Measurements from ENCODE around the gene NFYC. TPM values are rescaled to one million over a fixed set of nuclear protein-coding genes. Genes with fewer than 3 reads are reported as not detected.

Gene NFYC
- total and polyA plus RNA-seq, 2 of the 8 experiments (the other 6 are each of a cell fraction or from before 2014, with no cell fraction given), result 54.1 to 124 TPM

DNA sequence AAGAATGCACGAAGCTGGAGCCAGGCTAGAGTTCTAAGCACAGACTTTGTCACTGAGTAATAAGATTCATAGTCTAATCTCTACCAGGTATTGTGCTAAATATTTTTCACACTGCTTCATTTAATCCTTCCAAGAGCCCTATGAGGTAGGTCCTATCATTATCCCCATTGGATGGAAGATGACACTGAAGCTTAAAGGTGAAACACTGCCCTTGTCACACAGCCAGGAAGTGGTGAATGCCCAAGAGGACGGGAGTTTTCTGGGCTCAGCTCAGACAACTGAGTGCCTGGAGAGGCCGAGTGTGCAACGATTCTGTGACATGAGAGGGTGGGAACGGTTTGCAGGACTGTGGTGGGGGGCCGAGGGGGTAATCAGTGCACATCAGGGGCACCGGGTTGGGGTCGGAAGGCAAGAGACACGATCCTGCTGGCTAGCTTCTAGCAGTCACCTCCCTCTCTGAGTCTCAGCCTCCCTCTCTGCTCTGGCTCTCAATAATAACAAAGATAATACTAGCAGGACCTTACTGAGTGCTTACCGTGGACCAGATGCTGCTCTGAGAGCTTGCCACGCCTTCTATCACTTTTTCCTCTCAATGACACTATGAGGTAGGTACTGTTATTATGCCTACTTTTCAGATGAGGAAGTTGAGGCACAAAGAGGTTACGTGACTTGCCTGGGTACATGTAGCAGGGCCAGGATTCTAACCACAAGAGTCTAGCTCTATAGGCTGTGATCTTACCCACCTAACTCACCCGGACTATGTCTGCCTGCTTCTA is 104.5 kb downstream of the NFYC start:
- no peaks in the 10 kb centered on the region for H3K79me2 ChIP-seq (ENCODE audit: control insufficient read depth in 1 of 2, insufficient read depth in 2 of 2, low read length in 2 of 2)
- H3K9me3 ChIP-seq (ENCODE audit: insufficient read depth in 2 of 2, low read depth in 1 of 2, low read length in 1 of 2), result no peaks in the 10 kb centered on the region
- no peak overlapping the region for H3K27ac ChIP-seq (ENCODE audit: low read depth, low read length)
- ChIA-PET CTCF (ENCODE audit: partially characterized antibody) (interaction anchor here (1.1 to 24.5 kb wide), 5 partner anchors 9 to 183 kb away, joined by 3 to 325 read pairs (median 15); no protein-coding TSS in a partner anchor), POLR2A (ENCODE audit: partially characterized antibody) (interaction anchor here (1.1 to 2.7 kb wide), 3 partner anchors 9 to 86 kb away, joined by 3 to 9 read pairs (median 3); no protein-coding TSS in a partner anchor)
- no peak overlapping the region for H2AFZ ChIP-seq (ENCODE audit: low read length)
- H3K18ac ChIP-seq (ENCODE audit: extremely low read depth, low read length), result no peak overlapping the region
- no peak overlapping the region for H2BK20ac ChIP-seq (ENCODE audit: low read length)
- no peaks in the 10 kb centered on the region for H3K23me2 ChIP-seq (ENCODE audit: low read depth, low read length)
- no peak overlapping the region for H3K23ac ChIP-seq (ENCODE audit: insufficient read length)
- no peak overlapping the region for H3K9ac ChIP-seq (replicated peaks in 1 of 4; ENCODE audit: extremely low read depth in 1 of 4, low read depth in 3 of 4, low read length in 3 of 4)
- 77% methylated on average over 13 of the region's 13 CpGs; no CpG with 5 or more reads in 1 of the 2 experiments for WGBS, 2 experiments (ENCODE audit: extremely low coverage in 1 of 2, insufficient coverage in 1 of 2, insufficient read length in 1 of 2, insufficient replicate concordance in 2 of 2, low coverage in 1 of 2, low lambda C conversion rate in 2 of 2, missing lambda C conversion rate in 1 of 2)
- no peaks in the 10 kb centered on the region for H4K20me1 ChIP-seq (replicated peaks in 1 of 2; ENCODE audit: control insufficient read depth in 1 of 2, insufficient read depth in 2 of 2, low read length in 2 of 2)
- H4K91ac ChIP-seq (replicated peaks; ENCODE audit: insufficient read length, low read length), result no peak overlapping the region
- no peak overlapping the region for H2BK120ac ChIP-seq (replicated peaks; ENCODE audit: low read depth, low read length)
- H3K4me3 ChIP-seq (ENCODE audit: extremely low read depth in 1 of 4, insufficient read depth in 2 of 4, low read depth in 3 of 4, low read length in 4 of 4), result no peak overlapping the region
- FAIRE-seq (no peak), DNase-seq (ENCODE audit: low read depth in 1 of 2, low spot score in 2 of 2) (no peak)
- no peak overlapping the region; the same call in 1 of the 2 replicates for H4K8ac ChIP-seq (ENCODE audit: extremely low read depth, insufficient read depth, low read length)
- 0 out of 2 replicates have a peak overlapping the region, but pooled peaks have one; percentile 14 for H2AK5ac ChIP-seq (ENCODE audit: low read depth, low read length)
- no peak overlapping the region for H2BK12ac ChIP-seq (ENCODE audit: low read depth, low read length)
- H3K4me1 ChIP-seq (replicated peaks in 1 of 4; ENCODE audit: control insufficient read depth in 3 of 4, insufficient read depth in 4 of 4, low read length in 3 of 4), result peaks cover 0 to 7% (median 4%) of the 10 kb centered on the region in 4 experiments; a peak in 5 of 7 replicates
- no peak overlapping the region for H3K4me2 ChIP-seq (ENCODE audit: insufficient read depth in 1 of 2, low read depth in 2 of 2, low read length in 2 of 2)
- H2BK5ac ChIP-seq (ENCODE audit: low read depth, low read length), result no peak overlapping the region
- H3K27me3 ChIP-seq (replicated peaks in 1 of 4; ENCODE audit: control insufficient read depth in 3 of 4, extremely low read depth in 1 of 4, insufficient read depth in 3 of 4, low read length in 3 of 4), result peaks cover 0 to under 1% (median 0%) of the 10 kb centered on the region in 4 experiments; a peak in 1 of 7 replicates
- H3K56ac ChIP-seq (replicated peaks; ENCODE audit: insufficient read length, low read depth, low read length), result no peak overlapping the region
- no peak overlapping the region for H3K4ac ChIP-seq (replicated peaks; ENCODE audit: insufficient read length, low read depth, low read length)
- no peak overlapping the region for H3K14ac ChIP-seq (ENCODE audit: insufficient read length)
- no peaks in the 10 kb centered on the region for H3K79me1 ChIP-seq (ENCODE audit: low read depth, low read length)
- 0 out of 2 replicates have a peak overlapping the region, but pooled peaks have one; percentile 32 for H2BK15ac ChIP-seq (ENCODE audit: low read length)
- no peaks in the 10 kb centered on the region for H3K36me3 ChIP-seq (ENCODE audit: control insufficient read depth in 2 of 4, insufficient read depth in 4 of 4, low read length in 3 of 4)
- no peak overlapping the region for H4K5ac ChIP-seq (ENCODE audit: insufficient read length, low read depth, low read length)
- TF ChIP-seq PHF8 (conservative IDR thresholded peaks at IDR 0.05; ENCODE audit: low read depth, low read length) (no peak), RXRA (IDR thresholded peaks at IDR 0.05; ENCODE audit: insufficient read depth, low read depth, low read length) (no peak), KDM4A (IDR thresholded peaks at IDR 0.05; ENCODE audit: low read depth, low read length, severe bottlenecking) (no peak), HDAC2 (IDR thresholded peaks at IDR 0.05; ENCODE audit: borderline replicate concordance in 1 of 2, low read depth in 2 of 2, low read length in 2 of 2) (no peak), CBX5 (IDR thresholded peaks at IDR 0.05; ENCODE audit: low read depth, low read length) (no peak), BRCA1 (IDR thresholded peaks at IDR 0.05; ENCODE audit: low read depth, low read length) (no peak), EGR1 (IDR thresholded peaks at IDR 0.05; ENCODE audit: borderline replicate concordance, low read depth, low read length) (no peak), RNF2 (IDR thresholded peaks at IDR 0.05; ENCODE audit: borderline replicate concordance, low read depth, low read length, missing control alignments, poor library complexity, severe bottlenecking) (no peak)
- TF ChIP-seq, protein P1, sequence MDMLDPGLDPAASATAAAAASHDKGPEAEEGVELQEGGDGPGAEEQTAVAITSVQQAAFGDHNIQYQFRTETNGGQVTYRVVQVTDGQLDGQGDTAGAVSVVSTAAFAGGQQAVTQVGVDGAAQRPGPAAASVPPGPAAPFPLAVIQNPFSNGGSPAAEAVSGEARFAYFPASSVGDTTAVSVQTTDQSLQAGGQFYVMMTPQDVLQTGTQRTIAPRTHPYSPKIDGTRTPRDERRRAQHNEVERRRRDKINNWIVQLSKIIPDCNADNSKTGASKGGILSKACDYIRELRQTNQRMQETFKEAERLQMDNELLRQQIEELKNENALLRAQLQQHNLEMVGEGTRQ (IDR thresholded peaks at IDR 0.05; ENCODE audit: low read length), result no peak
